K562 (cell line): ENCODE measurements around the gene MEF2D.

ENCODE experiments used
- E2F5 ChIP-seq: sonication (generic); formaldehyde crosslinking; IDR thresholded peaks from 2 replicates; pipeline ENCODE4 v1.8.0; 2022; ENCODE audit warnings: mild to moderate bottlenecking, missing genetic modification reagents
- FOS ChIP-seq: IDR thresholded peaks from 3 replicates; pipeline ENCODE4 v1.6.1; 2011; ENCODE audit not compliant: insufficient read length; ENCODE audit errors: extremely low read depth
- GABPA ChIP-seq: fragments of 200-800 bp; sonication (Bioruptor generic); conservative IDR thresholded peaks from 2 replicates; pipeline ENCODE4 v1.6.1; 2016; ENCODE audit warnings: low read depth, missing genetic modification characterization, missing compliant biosample characterization
- RBM22 ChIP-seq: fragments of 200-400 bp; formaldehyde crosslinking; IDR thresholded peaks from 2 replicates; pipeline ENCODE4 v1.6.1; 2018; ENCODE audit warnings: low read length, low read depth; ENCODE audit not compliant: poor library complexity, severe bottlenecking
- ZNF408 ChIP-seq: fragments of 250-450 bp; sonication (Bioruptor Pico); IDR thresholded peaks from 2 replicates; pipeline ENCODE4 v1.4.0; 2020; ENCODE audit warnings: low read depth, mild to moderate bottlenecking, moderate library complexity
- TF ChIP-seq, protein P1 (sequence below), 3 experiments: fragments of 200-800 bp in 1 of 3; sonication (Bioruptor generic) in 1 of 3; sonication (generic) in 1 of 3; formaldehyde crosslinking in 1 of 3; IDR thresholded peaks; 2 replicates each; pipeline versions ENCODE4 v1.6.1 to v1.8.0; 2016 to 2022; ENCODE audit warnings: mild to moderate bottlenecking in 2 of 3, missing compliant biosample characterization in 2 of 3, missing genetic modification characterization in 2 of 3, missing genetic modification reagents in 1 of 3

DNA sequence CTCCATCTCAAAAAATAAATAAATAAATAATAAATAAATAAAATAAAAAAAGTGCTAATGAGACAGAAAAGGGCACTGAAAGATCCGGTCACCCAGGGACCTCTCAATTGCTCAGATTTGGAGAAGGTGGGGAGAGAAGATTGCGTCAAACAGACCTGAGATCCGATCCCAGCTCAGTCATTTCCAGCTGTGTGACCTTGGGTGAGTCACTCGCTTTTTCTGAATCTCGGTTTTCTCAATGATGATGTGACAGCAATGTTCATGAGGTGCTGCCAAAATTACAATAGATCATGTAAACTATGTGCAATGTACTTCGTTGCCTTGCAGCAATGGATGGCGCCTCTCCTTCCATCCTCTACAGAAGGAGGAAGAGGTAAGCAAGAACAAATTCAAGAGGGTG is 11.1 kb upstream of the MEF2D start:
- TF ChIP-seq GABPA: no peak
- TF ChIP-seq ZNF408 (CRISPR knock-in tag): no peak
- TF ChIP-seq E2F5 (CRISPR knock-in tag): no peak
- TF ChIP-seq, protein P1, sequence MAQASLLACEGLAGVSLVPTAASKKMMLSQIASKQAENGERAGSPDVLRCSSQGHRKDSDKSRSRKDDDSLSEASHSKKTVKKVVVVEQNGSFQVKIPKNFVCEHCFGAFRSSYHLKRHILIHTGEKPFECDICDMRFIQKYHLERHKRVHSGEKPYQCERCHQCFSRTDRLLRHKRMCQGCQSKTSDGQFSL (CRISPR knock-in tag; IDR thresholded peaks at IDR 0.05): no peak
- TF ChIP-seq, protein P1 (tag; IDR thresholded peaks at IDR 0.05): no peak
- no peak for TF ChIP-seq FOS
- TF ChIP-seq RBM22: no peak
